HFF-Myc (cell line): ENCODE measurements around the gene DPT.

Experiments
- DNase-seq: peaks from one replicate; pipeline ENCODE4 v3.0.0-alpha.2; 2011; ENCODE audit warnings: low read depth; ENCODE audit errors: extremely low read depth
- H3K4me3 ChIP-seq: replicated peaks from 2 replicates; pipeline ENCODE4 v1.5.1; 2011; ENCODE audit warnings: low read depth, mild to moderate bottlenecking, control low read depth, low read length
- CTCF ChIP-seq: IDR thresholded peaks from 2 replicates; pipeline ENCODE4 v1.5.1; 2012; ENCODE audit warnings: mild to moderate bottlenecking, low read depth, low read length, control low read depth; ENCODE audit errors: missing control alignments

Gene DPT

GRCh38 chr1:168673974-168674683 lies 54.9 kb downstream of the DPT start:
- H3K4me3 ChIP-seq: no peak overlapping the region
- DNase-seq: no peak
- no peak for TF ChIP-seq CTCF

GRCh38 chr1:168672278-168672677 lies 56.7 kb downstream of the DPT start:
- TF ChIP-seq CTCF: no peak
- DNase-seq: no peak
- H3K4me3 ChIP-seq: no peak overlapping the region

GRCh38 chr1:168671782-168672181 lies 57.2 kb downstream of the DPT start:
- DNase-seq: no peak
- H3K4me3 ChIP-seq: no peak overlapping the region
- TF ChIP-seq CTCF: no peak

- no peak for TF ChIP-seq CTCF
- no peak for DNase-seq
- H3K4me3 ChIP-seq: no peak overlapping the region
These were observed 63.0 kb downstream of the DPT start for GRCh38 chr1:168665975-168666374.

GRCh38 chr1:168664069-168664834 lies 64.8 kb downstream of the DPT start:
- no peak for TF ChIP-seq CTCF
- no peak for DNase-seq
- H3K4me3 ChIP-seq: no peak overlapping the region

- H3K4me3 ChIP-seq: no peak overlapping the region
- no peak for DNase-seq
- TF ChIP-seq CTCF: no peak
These were observed 72.5 kb downstream of the DPT start for GRCh38 chr1:168656485-168656884.
